A204.1 (cell line): Measurements from ENCODE around the gene FYB1.

Experiments
- FAIRE-seq: peaks from 2 replicates; lab custom pipeline; 2012; peaks lifted over from hg19 to GRCh38; lab: Jason Lieb, UNC

Gene FYB1

GRCh38 chr5:39205550-39205949 is 13.8 kb downstream of the FYB1 start:
- no peak for FAIRE-seq

GRCh38 chr5:39203951-39204350 is 15.4 kb downstream of the FYB1 start:
- no peak for FAIRE-seq

DNA sequence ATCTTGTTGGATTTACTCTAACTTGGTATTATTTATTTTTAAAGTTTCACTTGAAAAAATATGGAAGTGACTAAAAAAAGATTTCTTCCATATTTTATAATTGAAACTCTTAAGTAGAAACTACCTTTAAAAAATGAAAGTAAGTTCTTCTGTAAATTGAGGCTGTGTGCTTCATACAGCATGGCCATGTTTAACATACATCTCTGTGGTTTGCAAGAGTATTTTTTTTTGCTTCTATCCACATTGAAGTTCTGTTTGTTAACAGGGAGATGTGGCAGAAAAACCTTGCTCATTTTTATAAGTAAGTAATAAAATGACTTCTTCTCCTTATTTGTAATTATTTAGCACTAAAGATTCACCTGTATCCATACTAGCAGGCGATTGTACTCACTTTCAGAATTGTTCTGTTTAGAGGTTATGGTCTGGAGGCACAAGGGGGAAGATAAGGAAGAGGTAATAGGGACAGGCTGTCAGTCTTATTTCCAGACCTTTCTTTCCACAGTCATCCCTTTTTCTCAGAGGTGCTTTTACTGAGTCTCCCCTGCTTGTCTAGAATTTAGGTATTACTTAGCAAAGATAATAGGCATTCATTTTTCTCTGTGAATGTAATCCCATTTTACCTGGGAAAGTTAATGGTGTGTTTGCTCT is 16.0 kb downstream of the FYB1 start:
- FAIRE-seq, result peak; percentile 55

GRCh38 chr5:39202597-39203274 is 16.6 kb downstream of the FYB1 start:
- no peak for FAIRE-seq

GRCh38 chr5:39201781-39202596 is 17.4 kb downstream of the FYB1 start:
- FAIRE-seq, result no peak

DNA sequence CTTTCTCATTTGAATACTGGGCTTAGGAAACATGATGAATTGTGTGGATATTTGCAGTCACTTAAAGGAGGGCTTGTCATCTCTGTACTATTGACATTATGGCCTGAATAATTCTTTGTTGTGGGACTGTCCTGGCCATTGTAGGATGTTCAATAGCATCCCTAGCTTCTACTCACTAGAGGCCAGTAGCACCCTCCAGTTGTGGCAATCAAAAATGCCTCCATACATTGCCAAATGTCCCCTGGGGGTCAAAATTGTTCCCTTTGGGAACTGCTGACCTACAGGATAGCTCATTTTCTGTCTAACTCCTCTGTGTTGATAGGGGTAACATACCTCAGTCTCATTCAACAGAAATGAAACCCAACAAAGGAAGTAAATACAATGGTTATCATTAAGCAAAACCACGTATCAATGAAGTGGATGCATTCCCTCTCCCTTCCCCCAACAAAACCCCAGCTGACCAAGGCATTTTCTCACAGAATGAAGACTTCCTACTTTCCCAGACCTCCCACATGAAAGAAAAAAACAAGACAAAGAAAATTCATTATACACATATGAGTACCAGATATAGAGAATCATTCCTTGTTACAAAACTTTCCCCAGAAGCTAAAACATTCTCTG is 18.1 kb downstream of the FYB1 start:
- FAIRE-seq, result peak; percentile 41

GRCh38 chr5:39200081-39200480 is 19.3 kb downstream of the FYB1 start:
- no peak for FAIRE-seq

GRCh38 chr5:39199335-39199734 is 20.0 kb downstream of the FYB1 start:
- FAIRE-seq, result no peak

DNA sequence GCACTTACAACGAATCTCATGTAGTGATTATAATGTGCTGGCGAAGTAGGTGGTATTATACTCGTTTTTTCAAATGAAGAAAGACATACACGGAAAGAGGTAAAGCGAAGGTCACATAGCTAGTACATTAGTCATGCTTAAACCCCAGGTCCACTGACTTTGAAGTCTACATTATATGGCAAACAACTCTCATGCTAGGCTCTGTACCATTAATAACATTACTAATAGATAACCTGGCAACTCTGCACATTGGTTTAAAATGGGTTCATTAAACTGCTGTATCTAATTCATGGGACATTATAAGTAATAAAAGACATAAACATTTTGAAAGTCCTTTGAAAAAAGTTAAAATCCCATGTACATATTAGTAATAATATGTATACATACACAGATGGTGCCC is 21.2 kb downstream of the FYB1 start:
- no peak for FAIRE-seq

DNA sequence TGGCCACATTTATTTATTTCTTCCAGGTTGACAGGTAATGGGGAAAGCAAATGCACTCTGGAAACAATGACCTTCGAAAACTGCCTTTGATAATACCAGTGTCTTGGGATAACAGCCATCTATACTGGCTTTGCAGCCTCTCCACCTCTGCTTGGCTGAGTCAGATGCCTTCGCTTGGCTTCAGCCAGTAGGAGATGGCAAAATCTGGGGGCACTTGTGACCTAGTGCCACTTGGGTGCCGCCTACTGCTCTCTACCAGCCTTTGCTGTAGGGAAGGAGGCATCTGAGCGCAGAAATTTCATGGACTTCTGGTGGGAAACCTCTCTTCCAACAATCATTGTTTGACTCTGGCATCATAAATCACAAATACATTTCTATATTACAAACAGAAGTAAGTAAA is 21.8 kb downstream of the FYB1 start:
- no peak for FAIRE-seq

DNA sequence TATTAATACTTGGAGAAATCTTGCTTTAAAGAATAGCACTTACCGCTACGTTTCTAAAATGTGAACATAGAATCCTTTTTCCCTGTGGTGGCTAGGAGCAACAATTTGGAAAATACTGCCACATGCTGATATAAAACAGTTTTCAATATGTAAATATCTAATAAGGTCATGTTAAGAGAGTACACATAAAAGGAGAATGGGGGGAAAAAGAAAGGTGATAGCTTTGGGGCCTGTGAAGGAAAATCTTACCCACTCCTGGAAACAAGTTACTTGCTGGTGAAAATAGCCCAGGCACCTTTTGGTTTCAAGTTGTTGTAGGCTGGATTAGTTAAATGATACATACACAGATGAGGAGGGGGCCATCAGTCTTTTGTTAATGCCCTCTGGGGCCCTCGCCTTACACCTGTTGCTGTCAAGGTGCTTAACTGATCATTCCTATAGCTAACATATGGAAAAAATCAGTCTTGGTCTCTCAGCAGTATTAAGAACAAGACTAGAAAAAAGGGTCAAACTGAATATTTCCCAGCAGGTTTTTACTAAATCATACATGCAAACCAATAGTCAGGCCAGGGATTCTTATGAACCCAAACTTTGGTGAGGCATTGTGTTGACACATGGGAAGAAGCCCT is 24.1 kb downstream of the FYB1 start:
- FAIRE-seq, result no peak

- FAIRE-seq, result no peak
These were observed 24.8 kb downstream of the FYB1 start for GRCh38 chr5:39194466-39195136.

DNA sequence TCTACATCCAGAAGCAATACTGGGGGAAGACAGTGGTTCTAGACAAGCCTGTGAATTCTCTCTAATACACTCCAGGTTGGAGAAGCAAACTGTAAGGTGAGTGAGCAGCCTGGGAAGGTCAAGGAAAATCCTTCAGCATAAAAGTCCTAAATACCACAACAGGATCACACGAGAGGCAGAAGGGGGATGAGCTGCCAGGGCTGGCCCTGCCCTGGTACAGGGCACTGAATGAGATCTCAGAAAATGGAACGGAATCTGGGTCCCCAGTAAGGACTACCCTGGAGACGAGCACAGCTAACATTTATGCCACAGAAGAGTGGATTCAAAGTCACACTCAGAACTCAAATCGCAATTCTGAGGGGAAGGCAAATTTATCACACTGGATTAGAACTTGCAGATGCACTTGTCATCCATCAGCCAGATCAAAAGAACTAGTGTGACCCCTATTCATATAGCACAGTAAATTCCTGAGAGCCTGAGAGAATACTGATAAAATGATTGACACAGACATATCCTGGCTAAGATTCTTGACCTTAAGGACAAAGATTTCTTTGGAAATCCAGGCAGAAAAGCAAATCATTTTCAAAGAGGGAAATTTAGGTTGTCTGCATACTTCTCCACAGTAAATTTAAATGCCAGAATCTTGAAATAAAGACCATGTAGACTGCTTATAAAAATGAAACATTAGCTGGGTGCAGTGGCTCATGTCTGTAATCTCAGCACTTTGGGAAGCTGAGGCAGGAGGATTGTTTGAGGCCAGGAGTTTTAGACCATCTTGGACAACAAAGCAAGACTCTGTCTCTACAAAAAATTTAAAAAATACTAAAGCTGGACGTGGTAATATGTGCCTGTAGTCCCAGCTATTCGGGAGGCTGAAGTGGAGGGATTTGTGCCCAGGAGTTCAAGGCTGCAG is 25.6 kb downstream of the FYB1 start:
- no peak for FAIRE-seq

GRCh38 chr5:39192450-39193160 is 26.8 kb downstream of the FYB1 start:
- no peak for FAIRE-seq

GRCh38 chr5:39191216-39191615 is 28.1 kb downstream of the FYB1 start:
- FAIRE-seq, result no peak

DNA sequence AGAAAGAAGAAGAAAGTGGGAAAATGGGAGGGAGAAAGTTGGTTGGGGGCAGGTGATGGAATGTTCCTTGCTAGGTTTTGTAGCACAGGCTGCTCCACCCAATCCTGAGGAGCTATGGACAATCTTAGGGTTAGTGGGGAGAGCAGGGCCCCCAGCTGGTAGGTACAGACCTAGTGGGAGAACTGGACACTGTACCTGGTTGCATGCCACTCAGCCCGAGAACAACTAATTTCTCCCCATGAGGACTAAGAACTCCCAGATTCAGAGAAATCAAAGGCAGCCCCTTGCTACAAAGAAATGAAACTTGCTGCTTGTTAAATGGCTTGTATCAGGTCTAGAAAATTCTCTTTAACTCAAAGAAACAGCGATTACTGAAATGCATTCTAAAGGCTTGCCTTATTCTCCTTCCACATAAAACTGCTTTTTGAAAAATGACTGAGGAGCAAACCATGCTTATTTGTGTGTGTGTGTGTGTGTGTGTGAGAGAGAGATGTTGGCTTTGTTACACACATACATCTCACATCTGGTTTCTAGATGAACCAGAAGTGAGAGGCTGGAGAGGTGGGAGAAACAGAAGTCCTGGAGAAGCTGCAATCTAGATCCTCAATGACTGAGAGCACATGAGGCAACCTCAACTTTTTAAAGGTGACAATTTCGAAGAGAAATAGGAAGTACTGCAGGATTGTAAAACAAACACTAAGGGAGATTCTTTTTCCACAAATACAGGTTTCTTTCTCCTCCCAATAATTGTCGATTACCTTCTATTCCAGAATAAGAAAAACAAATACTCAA is 28.9 kb downstream of the FYB1 start:
- no peak for FAIRE-seq

DNA sequence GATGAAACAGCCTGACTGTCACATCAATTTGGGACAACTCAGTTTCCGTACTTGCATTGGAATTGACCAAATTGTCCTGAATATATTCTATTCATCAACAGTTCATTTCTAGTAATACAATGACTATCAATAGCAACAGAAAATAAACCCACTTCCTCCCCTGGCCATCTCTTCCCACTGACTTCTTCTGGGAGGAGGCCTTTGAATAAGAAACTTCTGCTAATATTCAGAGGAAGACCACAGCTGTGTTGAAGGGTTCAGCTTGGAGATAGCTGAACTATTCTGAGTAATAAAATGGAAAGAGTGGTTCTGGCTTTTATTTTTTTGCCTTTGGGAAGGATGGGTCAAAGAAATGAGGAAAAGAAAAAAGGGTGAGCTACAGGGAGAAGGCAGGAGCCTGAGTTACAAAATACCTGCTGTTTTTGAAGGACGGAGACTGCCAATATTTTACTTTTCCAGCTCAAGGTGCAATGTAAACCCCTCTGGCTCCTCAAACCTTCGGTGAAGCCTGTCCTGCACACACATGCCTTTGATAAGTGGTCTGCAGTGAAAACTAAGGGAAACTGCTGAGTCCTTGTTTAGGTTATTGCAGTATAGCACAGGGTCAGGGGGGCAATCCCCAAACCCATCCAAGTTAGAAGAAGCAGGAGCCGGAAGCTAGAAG is 29.9 kb downstream of the FYB1 start:
- FAIRE-seq, result no peak

- no peak for FAIRE-seq
These were observed 31.3 kb downstream of the FYB1 start for GRCh38 chr5:39187831-39188731.
